ENCODE results near the gene DCC.

The DCC gene, protein sequence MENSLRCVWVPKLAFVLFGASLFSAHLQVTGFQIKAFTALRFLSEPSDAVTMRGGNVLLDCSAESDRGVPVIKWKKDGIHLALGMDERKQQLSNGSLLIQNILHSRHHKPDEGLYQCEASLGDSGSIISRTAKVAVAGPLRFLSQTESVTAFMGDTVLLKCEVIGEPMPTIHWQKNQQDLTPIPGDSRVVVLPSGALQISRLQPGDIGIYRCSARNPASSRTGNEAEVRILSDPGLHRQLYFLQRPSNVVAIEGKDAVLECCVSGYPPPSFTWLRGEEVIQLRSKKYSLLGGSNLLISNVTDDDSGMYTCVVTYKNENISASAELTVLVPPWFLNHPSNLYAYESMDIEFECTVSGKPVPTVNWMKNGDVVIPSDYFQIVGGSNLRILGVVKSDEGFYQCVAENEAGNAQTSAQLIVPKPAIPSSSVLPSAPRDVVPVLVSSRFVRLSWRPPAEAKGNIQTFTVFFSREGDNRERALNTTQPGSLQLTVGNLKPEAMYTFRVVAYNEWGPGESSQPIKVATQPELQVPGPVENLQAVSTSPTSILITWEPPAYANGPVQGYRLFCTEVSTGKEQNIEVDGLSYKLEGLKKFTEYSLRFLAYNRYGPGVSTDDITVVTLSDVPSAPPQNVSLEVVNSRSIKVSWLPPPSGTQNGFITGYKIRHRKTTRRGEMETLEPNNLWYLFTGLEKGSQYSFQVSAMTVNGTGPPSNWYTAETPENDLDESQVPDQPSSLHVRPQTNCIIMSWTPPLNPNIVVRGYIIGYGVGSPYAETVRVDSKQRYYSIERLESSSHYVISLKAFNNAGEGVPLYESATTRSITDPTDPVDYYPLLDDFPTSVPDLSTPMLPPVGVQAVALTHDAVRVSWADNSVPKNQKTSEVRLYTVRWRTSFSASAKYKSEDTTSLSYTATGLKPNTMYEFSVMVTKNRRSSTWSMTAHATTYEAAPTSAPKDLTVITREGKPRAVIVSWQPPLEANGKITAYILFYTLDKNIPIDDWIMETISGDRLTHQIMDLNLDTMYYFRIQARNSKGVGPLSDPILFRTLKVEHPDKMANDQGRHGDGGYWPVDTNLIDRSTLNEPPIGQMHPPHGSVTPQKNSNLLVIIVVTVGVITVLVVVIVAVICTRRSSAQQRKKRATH (N-terminal part only)

DNA sequence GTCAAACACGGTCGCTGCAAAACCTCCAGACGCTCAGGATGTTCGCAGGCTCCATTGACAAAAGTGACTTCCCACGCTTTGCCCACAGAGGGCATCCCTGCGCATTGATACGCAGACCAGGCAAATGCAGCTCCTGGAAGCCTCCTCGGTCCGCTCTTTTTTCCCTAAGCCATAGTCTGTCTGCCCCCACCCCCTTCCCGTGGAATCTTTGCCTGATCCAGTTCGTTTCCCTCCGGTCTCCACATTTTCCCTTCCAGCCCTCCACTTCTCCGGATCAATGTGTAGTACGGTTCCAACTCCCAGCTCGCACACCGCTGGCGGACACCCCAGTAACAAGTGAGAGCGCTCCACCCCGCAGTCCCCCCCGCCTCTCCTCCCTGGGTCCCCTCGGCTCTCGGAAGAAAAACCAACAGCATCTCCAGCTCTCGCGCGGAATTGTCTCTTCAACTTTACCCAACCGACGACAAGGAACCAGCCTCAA is at the start of gene DCC:
Gene DCC, plus strand, starts transcription at position 307 of the 481 bp plus-strand sequence. CDS start 591 bp downstream, outside the sequence.
- peak; percentile 10 for DNase-seq (ENCODE audit: low spot score)

DNA sequence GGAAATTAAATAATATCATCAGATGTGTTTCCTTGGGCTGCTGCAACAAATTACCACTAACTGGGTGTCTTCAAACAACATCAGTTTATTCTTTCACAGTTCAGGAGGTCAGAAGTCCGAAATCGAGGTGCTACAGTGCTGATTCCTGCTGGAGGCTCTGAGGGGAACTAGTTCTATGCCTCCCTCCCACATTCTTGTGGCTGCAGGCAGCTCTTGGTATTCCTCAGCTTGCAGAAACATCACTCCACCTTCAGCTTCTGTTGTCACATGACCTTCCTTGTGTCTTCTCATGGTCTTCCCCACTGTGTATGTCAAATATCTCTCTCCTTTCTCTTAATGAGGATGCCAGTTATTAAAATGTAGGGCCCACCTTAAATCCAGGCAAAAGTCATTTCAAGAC is 29.3 kb upstream of the DCC start:
- H3K27ac ChIP-seq = no peak overlapping the region
- no peak for DNase-seq (ENCODE audit: low spot score)
- TF ChIP-seq, protein P1, sequence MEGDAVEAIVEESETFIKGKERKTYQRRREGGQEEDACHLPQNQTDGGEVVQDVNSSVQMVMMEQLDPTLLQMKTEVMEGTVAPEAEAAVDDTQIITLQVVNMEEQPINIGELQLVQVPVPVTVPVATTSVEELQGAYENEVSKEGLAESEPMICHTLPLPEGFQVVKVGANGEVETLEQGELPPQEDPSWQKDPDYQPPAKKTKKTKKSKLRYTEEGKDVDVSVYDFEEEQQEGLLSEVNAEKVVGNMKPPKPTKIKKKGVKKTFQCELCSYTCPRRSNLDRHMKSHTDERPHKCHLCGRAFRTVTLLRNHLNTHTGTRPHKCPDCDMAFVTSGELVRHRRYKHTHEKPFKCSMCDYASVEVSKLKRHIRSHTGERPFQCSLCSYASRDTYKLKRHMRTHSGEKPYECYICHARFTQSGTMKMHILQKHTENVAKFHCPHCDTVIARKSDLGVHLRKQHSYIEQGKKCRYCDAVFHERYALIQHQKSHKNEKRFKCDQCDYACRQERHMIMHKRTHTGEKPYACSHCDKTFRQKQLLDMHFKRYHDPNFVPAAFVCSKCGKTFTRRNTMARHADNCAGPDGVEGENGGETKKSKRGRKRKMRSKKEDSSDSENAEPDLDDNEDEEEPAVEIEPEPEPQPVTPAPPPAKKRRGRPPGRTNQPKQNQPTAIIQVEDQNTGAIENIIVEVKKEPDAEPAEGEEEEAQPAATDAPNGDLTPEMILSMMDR (conservative IDR thresholded peaks at IDR 0.05; ENCODE audit: low read depth) = no peak
- ChIA-PET POLR2A (ENCODE audit: low non-redundant PET) (no interaction called here), CTCF (interaction anchor here (0.7 kb wide), 1 partner anchor 45 kb away, joined by 3 read pairs; no protein-coding TSS in a partner anchor)

More for the DNA sequence above, at the start of gene DCC:
- no peak within 1 kb of the TSS for H3K27ac ChIP-seq
- CTCF ChIA-PET = interaction anchor here (0.6 to 1.1 kb wide), 2 partner anchors 28 to 829 kb away, joined by 3 read pairs; no protein-coding TSS in a partner anchor
- POLR2A ChIA-PET (ENCODE audit: low non-redundant PET) = no interaction called here
- TF ChIP-seq, protein P1 (conservative IDR thresholded peaks at IDR 0.05; ENCODE audit: low read depth) = no peak

DNA sequence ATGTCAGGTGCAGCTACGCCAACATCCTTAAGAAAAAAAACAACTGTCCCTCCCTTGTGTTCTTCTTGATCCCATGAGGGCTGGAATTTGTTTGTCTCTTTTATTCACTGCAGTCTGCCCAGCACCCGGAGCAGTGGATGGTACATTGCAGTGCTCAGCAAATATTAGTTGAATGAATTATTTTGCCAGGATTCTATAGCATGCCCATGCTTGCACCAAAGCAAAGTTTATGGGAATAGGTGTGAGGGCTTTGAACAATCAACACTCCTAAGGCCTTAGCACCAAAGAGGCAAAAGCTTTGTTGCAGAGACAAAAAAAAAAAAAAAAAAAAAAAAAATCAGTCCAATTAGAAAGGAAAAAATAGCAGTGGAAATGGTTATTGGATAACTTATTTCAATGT is 28.7 kb upstream of the DCC start:
- no peak for DNase-seq (ENCODE audit: low spot score)
- ChIA-PET CTCF (interaction anchor here (0.6 kb wide), 1 partner anchor 19 kb away, joined by 3 read pairs; no protein-coding TSS in a partner anchor), POLR2A (ENCODE audit: low non-redundant PET) (no interaction called here)
- TF ChIP-seq, protein P1 (conservative IDR thresholded peaks at IDR 0.05; ENCODE audit: low read depth) = no peak
- H3K27ac ChIP-seq = no peak overlapping the region

DNA sequence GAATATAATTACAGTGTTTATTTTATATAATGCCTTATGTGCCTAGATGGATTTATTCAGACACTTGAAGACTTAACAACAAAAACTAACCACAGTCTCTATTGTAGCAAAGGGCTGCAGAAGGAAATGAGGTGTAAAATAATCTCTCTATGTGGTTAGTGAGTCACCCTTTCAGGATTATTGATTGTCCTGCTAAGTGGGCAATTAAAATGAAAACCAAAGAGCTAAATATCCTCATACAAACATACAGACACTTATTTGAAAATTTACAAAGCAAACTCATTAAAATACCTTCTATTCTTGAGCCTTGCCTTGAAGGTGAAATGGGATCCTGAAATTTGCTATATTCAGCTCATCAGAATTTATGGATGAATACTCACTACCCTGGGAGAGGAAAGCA is 27.7 kb upstream of the DCC start:
- DNase-seq (ENCODE audit: low spot score) = peak; percentile 4
- ChIA-PET POLR2A (ENCODE audit: low non-redundant PET) (no interaction called here), CTCF (interaction anchor here (1.0 kb wide), 1 partner anchor 27 kb away, joined by 3 read pairs; the partner anchor contains the start of gene DCC)
- TF ChIP-seq, protein P1 (conservative IDR thresholded peaks at IDR 0.05; ENCODE audit: low read depth) = no peak
- H3K27ac ChIP-seq = no peak overlapping the region

DNA sequence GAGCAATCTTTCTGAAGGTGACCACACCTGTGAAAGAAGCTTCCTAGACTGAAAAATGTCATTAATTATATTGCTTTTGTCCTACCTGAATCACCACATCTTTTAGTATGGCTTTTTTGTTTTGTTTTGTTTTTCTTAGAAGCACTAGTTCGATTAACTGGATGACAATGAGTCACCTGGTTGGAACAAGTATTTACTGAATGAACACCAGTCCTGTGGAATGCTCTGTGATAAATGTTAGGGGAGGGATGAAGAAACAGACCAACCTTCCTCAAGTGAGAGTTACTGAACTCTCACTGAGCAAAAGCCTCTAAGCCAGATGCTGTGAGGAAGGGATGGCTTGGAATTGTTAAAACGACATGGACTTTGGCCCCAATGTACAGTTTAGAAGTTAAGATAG is 26.8 kb upstream of the DCC start:
- ChIA-PET POLR2A (ENCODE audit: low non-redundant PET) (no interaction called here), CTCF (no interaction called here)
- no peak overlapping the region for H3K27ac ChIP-seq
- TF ChIP-seq, protein P1 (conservative IDR thresholded peaks at IDR 0.05; ENCODE audit: low read depth) = no peak
- DNase-seq (ENCODE audit: low spot score) = peak; percentile 3

All from RWPE1 (cell line).